LNCAP (cell line): ENCODE measurements around the gene CCR1.

Experiments used
- CTCF ChIP-seq: fragments of 450-650 bp; IDR thresholded peaks from 2 replicates; pipeline ENCODE4 v1.5.1; 2017; ENCODE audit warnings: mild to moderate bottlenecking

CCR1 gene

GRCh38 chr3:46187876-46188275 is 20.2 kb downstream of the CCR1 start:
- no peak for TF ChIP-seq CTCF

- TF ChIP-seq CTCF: no peak
These were observed 20.8 kb downstream of the CCR1 start for GRCh38 chr3:46187341-46187700.

- TF ChIP-seq CTCF: no peak
These were observed 21.4 kb downstream of the CCR1 start for GRCh38 chr3:46186471-46187340.

GRCh38 chr3:46184469-46184868 is 23.6 kb downstream of the CCR1 start:
- no peak for TF ChIP-seq CTCF

GRCh38 chr3:46183330-46183729 is 24.8 kb downstream of the CCR1 start:
- no peak for TF ChIP-seq CTCF

- no peak for TF ChIP-seq CTCF
These were observed 39.3 kb downstream of the CCR1 start for GRCh38 chr3:46168583-46169345.

- TF ChIP-seq CTCF: no peak
These were observed 44.5 kb downstream of the CCR1 start for GRCh38 chr3:46163556-46164041.
